Activated T-cell treated with anti-CD3 and anti-CD28 coated beads for 4 hours (primary cell): ENCODE results near the gene CAPN12.
"Not testable (repeated sequence)": the region's sequence is repeated elsewhere in the genome, so short reads cannot be mapped to it uniquely, and the experiment has no call there.

Source experiments
- DNase-seq: peaks from one replicate; pipeline ENCODE4 v3.0.0-alpha.2; 2020

CAPN12 gene

GRCh38 chr19:38744298-38744681 lies at the start of gene CAPN12:
CAPN12 (minus strand) TSS chr19:38744474; CDS start chr19:38744165, 309 bp downstream.
- DNase-seq = no peak

GRCh38 chr19:38793671-38794070 lies 49.4 kb upstream of the CAPN12 start:
- DNase-seq = no peak

DNA sequence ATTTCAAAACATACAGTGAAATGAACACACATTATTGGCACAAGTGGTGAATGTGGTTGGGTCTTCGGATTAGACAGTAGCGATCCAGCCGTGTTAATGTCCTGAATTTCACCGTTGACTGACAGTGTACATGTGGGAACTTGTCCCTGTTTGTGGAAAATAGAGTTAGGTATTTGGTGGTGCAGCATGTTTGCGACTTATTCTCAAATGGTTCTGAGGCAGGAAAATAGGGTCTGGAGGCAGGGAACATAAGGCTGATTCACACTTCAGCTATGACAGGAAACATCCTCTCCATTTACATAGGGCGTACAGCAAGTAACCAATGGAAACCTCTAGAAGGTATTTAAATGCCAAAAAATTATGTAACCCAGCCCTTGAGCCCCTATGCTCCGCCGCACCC lies 48.9 kb upstream of the CAPN12 start:
- no peak for DNase-seq

- no peak for DNase-seq
These were observed 48.2 kb upstream of the CAPN12 start for GRCh38 chr19:38792250-38793111.

GRCh38 chr19:38791451-38792064 lies 47.3 kb upstream of the CAPN12 start:
- not testable (repeated sequence) for DNase-seq

DNA sequence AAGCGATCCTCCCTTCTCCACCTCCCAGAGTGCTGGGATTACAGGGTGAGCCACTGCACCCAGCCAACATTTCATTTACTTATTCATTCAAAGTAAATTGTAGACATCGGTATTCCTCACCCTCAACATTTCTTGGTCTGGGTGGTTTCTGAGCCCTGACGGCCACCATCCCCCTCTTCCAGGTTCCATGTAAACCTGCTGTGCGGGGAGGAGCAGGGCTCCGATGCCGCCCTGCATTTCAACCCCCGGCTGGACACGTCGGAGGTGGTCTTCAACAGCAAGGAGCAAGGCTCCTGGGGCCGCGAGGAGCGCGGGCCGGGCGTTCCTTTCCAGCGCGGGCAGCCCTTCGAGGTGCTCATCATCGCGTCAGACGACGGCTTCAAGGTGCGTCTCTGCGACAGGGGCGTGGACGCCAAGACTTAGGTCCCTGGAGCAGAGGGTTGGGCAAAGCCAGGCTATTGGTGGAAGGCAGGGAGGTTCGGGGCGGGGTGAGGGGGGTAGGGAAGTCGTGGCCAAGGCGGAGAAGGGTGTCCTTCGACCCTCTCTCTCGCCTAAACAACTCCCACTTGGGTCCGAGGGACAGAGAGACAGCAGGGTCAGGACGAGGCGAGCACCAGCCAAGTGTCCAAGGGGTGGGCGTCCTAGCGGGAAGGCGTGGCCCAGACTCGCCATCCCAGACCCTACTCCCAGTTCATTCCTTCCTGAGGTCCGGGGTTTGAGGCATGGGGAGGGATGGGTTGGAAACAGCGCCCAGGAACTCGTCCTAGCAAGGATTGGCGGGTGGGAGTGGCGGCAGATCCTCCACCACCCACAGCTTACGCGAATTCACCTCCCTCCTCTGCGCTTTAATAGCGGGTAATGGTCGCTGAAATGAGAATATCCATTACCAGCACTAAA lies 46.5 kb upstream of the CAPN12 start:
- DNase-seq = not testable (repeated sequence)

- DNase-seq = no peak
These were observed 44.4 kb upstream of the CAPN12 start, which contains the start of gene LGALS7B for GRCh38 chr19:38788478-38789243. LGALS7B (plus strand) TSS chr19:38789200; CDS start chr19:38789227, 27 bp downstream.

GRCh38 chr19:38786572-38787265 lies 42.4 kb upstream of the CAPN12 start:
- DNase-seq = no peak

DNA sequence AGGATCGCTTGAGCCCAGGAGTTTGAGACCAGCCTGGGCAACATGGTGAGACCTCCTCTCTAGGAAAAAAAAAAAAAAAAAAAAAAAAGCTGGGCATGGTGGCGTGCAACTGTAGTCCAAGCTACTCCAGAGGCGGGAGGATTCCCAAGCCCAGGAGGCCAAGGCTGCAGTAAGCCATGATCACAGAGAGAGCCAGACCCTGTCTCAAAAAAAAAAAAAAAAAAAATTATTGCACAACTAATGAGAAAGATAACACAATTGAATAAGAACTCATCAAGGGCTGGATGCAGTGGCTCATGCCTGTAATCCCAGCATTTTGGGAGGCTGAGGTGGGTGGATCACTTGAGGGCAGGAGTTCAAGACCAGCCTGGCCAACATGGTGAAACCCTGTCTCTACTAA lies 41.8 kb upstream of the CAPN12 start:
- DNase-seq = not testable (repeated sequence)

- DNase-seq = no peak
These were observed 41.0 kb upstream of the CAPN12 start for GRCh38 chr19:38785187-38785699.

GRCh38 chr19:38784224-38784623 lies 40.0 kb upstream of the CAPN12 start:
- DNase-seq = no peak

GRCh38 chr19:38782212-38782611 lies 37.9 kb upstream of the CAPN12 start:
- DNase-seq = not testable (repeated sequence)

DNA sequence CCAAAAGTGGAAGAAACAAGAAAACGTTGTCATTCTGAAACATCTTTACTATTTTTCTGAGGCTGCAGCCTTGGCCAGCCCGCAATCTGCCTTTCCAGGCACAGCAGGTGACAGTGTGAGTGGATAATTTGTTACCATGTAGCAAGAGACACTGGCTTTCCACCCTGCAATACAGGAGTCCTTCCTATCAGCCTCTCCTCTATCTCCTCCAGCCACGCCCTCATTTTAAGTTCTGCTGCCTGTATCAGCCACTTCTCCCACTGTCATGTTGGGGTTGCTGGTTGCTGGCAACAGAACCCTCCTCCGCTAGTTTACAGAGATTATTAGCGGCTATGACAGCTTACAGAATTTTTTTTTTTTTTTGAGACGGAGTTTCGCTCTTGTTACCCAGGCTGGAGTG lies 36.8 kb upstream of the CAPN12 start:
- DNase-seq = no peak

- DNase-seq = no peak
These were observed 36.2 kb upstream of the CAPN12 start for GRCh38 chr19:38780443-38780842.

DNA sequence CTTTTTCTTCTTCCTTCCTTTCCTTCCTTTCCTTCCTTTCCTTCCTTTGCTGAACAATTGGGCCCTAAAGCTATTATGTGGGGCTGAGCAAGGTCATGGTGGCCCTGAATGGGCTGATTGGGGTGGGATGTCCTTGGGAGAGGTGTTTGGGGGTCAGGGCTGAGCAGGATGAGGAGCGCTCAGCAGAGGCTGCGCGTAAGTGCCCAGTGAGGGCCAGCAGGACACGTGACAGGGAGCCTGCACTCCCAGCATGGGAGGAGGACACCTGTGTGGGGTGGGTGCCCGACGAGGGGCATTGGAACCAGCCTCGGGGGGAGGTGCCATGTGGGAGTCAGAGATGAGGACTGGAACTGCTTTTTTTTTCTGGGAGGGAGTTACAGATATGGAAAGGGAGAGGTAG lies 34.5 kb upstream of the CAPN12 start:
- no peak for DNase-seq

- DNase-seq = no peak
These were observed 30.1 kb upstream of the CAPN12 start for GRCh38 chr19:38774181-38774950.

DNA sequence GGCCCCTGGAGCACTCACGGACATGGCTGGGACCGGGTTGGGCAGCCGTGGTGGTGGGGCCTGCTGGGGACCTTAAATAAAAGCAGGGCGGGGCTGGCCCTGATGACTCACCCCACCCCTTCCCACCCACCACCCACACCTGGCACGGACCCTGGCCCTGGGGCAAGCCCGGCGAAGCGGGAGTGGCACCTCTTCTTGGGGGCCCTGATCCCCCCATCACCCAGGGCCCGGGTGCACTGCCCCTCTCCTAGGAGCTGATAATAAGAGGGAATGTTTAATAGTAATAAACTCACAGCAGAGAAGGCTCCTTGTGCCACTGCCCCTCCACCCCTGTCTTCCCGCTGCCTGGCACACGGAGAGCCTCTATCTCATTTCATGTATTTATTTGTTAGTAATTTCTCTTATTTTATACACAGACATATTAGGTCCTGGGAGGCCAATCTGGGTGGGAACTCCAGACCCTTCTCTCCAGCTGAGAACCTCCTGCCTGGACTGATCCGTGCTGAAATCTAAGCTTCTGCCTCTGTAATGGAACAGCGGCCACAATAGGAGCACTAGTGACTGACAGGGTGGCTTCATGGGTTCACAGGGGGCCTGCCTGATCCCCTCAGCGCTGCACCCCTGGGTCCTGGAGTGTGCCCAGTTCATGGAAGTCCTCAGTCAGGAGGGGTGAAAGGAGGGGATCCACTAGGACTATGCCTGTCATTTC lies 29.3 kb upstream of the CAPN12 start, which contains the start of gene LGALS7:
LGALS7 (minus strand) TSS at position 49 of the 709 bp plus-strand sequence; CDS start at position 24, 25 bp downstream.
- no peak for DNase-seq

DNA sequence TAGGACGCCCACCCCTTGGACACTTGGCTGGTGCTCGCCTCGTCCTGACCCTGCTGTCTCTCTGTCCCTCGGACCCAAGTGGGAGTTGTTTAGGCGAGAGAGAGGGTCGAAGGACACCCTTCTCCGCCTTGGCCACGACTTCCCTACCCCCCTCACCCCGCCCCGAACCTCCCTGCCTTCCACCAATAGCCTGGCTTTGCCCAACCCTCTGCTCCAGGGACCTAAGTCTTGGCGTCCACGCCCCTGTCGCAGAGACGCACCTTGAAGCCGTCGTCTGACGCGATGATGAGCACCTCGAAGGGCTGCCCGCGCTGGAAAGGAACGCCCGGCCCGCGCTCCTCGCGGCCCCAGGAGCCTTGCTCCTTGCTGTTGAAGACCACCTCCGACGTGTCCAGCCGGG lies 27.3 kb upstream of the CAPN12 start:
- DNase-seq = not testable (repeated sequence)

DNA sequence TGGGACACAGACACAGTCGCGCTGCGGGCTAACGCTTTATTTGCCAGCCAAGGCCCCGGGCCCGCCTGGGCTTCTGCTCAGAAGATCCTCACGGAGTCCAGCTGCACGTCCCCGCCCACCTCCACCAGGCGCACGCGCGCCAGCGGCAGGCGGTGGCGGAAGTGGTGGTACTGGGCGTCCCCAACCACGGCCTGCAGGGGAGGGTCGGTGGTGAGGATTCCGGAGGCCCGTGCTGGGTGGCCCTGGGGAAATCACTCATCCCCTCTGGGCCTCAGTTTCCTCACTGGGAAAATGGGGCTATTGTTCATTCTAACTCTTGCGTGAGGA lies 26.6 kb upstream of the CAPN12 start:
- DNase-seq = not testable (repeated sequence)
